ENCODE results near the gene CERS2.

The CERS2 gene

GRCh38 chr1:150974580-150975478 is at the start of gene CERS2:
Gene CERS2, minus strand, starts transcription at chr1:150974835. Its CDS starts 5,745 bp downstream, at chr1:150969090.
- TF ChIP-seq CTCF (IDR thresholded peaks at IDR 0.05; ENCODE audit: borderline replicate concordance, insufficient read depth, low read depth, low read length): no peak
- H3K4me3 ChIP-seq (ENCODE audit: low read depth, low read length): peak within 1 kb of the TSS; percentile 88

GRCh38 chr1:151013518-151013917 is 38.9 kb upstream of the CERS2 start:
- no peak for TF ChIP-seq CTCF (IDR thresholded peaks at IDR 0.05; ENCODE audit: borderline replicate concordance, insufficient read depth, low read depth, low read length)
- no peak overlapping the region for H3K4me3 ChIP-seq (ENCODE audit: low read depth, low read length)

- no peak for TF ChIP-seq CTCF (IDR thresholded peaks at IDR 0.05; ENCODE audit: borderline replicate concordance, insufficient read depth, low read depth, low read length)
- H3K4me3 ChIP-seq (ENCODE audit: low read depth, low read length): no peak overlapping the region
Measured at GRCh38 chr1:151012684-151013471, 38.2 kb upstream of the CERS2 start.

GRCh38 chr1:151011154-151011850 is 36.7 kb upstream of the CERS2 start:
- H3K4me3 ChIP-seq (ENCODE audit: low read depth, low read length): no peak overlapping the region
- no peak for TF ChIP-seq CTCF (IDR thresholded peaks at IDR 0.05; ENCODE audit: borderline replicate concordance, insufficient read depth, low read depth, low read length)

- no peak overlapping the region for H3K4me3 ChIP-seq (ENCODE audit: low read depth, low read length)
- TF ChIP-seq CTCF (IDR thresholded peaks at IDR 0.05; ENCODE audit: borderline replicate concordance, insufficient read depth, low read depth, low read length): no peak
Measured at GRCh38 chr1:151010346-151010726, 35.7 kb upstream of the CERS2 start.

GRCh38 chr1:151009674-151010345 is 35.2 kb upstream of the CERS2 start:
- no peak overlapping the region for H3K4me3 ChIP-seq (ENCODE audit: low read depth, low read length)
- TF ChIP-seq CTCF (IDR thresholded peaks at IDR 0.05; ENCODE audit: borderline replicate concordance, insufficient read depth, low read depth, low read length): no peak

All from GM12875 (cell line).